ENCODE measurements around the gene PPIA. TPM values are rescaled to one million over a fixed set of nuclear protein-coding genes. Genes with fewer than 3 reads are reported as not detected.
"Not testable (repeated sequence)": the region's sequence is repeated elsewhere in the genome, so short reads cannot be mapped to it uniquely, and the experiment has no call there.

The PPIA gene
- polyA plus RNA-seq, 1 of the 3 experiments (the other 2 are of a cell fraction) = 6,267 TPM

DNA sequence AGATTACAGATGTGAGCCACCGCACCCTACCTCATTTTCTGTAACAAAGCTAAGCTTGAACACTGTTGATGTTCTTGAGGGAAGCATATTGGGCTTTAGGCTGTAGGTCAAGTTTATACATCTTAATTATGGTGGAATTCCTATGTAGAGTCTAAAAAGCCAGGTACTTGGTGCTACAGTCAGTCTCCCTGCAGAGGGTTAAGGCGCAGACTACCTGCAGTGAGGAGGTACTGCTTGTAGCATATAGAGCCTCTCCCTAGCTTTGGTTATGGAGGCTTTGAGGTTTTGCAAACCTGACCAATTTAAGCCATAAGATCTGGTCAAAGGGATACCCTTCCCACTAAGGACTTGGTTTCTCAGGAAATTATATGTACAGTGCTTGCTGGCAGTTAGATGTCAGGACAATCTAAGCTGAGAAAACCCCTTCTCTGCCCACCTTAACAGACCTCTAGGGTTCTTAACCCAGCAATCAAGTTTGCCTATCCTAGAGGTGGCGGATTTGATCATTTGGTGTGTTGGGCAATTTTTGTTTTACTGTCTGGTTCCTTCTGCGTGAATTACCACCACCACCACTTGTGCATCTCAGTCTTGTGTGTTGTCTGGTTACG, 6.0 kb downstream of the PPIA start:
- CTCF ChIA-PET = interaction anchor here (1.4 to 1.7 kb wide), 2 partner anchors 237 to 333 kb away, joined by 3 to 4 read pairs; no protein-coding TSS in a partner anchor
- Histone ChIP-seq H3K4me3 (ENCODE audit: low read depth in 2 of 2, low read length in 1 of 2) (no peak overlapping the region), H3K4me2 (no peak overlapping the region), H3K9ac (no peak overlapping the region), H3K79me2 (ENCODE audit: insufficient read depth) (peaks cover 53% of the 10 kb centered on the region), H3K36me3 (replicated peaks in 1 of 2; ENCODE audit: control insufficient read depth in 1 of 2, insufficient read depth in 2 of 2, low read length in 1 of 2) (peaks cover 42 to 70% of the 10 kb centered on the region in 2 experiments), H3K27me3 (ENCODE audit: insufficient read depth) (no peaks in the 10 kb centered on the region), H3K9me3 (no peaks in the 10 kb centered on the region), H3K4me1 (ENCODE audit: control insufficient read depth in 1 of 2, insufficient read depth in 2 of 2, low read depth in 1 of 2, low read length in 1 of 2) (peaks cover 5 to 7% of the 10 kb centered on the region in 2 experiments; a peak in 3 of 4 replicates), H2AFZ (ENCODE audit: low read depth) (no peak overlapping the region), H3K9me2 (no peaks in the 10 kb centered on the region), H3K27ac (ENCODE audit: low read depth in 2 of 2, low read length in 1 of 2) (peak overlapping the region in 1 of 2 experiments; percentile 9; a peak in 2 of 4 replicates), H3F3A (replicated peaks; ENCODE audit: insufficient read depth) (peaks cover 88% of the 10 kb centered on the region), H4K20me1 (ENCODE audit: insufficient read depth) (peaks cover 72% of the 10 kb centered on the region)
- TF ChIP-seq, protein P1, sequence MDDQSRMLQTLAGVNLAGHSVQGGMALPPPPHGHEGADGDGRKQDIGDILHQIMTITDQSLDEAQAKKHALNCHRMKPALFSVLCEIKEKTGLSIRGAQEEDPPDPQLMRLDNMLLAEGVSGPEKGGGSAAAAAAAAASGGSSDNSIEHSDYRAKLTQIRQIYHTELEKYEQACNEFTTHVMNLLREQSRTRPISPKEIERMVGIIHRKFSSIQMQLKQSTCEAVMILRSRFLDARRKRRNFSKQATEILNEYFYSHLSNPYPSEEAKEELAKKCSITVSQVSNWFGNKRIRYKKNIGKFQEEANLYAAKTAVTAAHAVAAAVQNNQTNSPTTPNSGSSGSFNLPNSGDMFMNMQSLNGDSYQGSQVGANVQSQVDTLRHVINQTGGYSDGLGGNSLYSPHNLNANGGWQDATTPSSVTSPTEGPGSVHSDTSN (IDR thresholded peaks at IDR 0.05) = no peak
- TF ChIP-seq TEAD4 (IDR thresholded peaks at IDR 0.05; ENCODE audit: borderline replicate concordance, insufficient read depth) (no peak), POLR2AphosphoS5 (IDR thresholded peaks at IDR 0.05; ENCODE audit: low read depth, low read length) (peak; percentile 37; the same call in 1 of the 2 replicates), SMC3 (IDR thresholded peaks at IDR 0.05; ENCODE audit: low read depth, low read length) (no peak)
- TF ChIP-seq, protein P2, sequence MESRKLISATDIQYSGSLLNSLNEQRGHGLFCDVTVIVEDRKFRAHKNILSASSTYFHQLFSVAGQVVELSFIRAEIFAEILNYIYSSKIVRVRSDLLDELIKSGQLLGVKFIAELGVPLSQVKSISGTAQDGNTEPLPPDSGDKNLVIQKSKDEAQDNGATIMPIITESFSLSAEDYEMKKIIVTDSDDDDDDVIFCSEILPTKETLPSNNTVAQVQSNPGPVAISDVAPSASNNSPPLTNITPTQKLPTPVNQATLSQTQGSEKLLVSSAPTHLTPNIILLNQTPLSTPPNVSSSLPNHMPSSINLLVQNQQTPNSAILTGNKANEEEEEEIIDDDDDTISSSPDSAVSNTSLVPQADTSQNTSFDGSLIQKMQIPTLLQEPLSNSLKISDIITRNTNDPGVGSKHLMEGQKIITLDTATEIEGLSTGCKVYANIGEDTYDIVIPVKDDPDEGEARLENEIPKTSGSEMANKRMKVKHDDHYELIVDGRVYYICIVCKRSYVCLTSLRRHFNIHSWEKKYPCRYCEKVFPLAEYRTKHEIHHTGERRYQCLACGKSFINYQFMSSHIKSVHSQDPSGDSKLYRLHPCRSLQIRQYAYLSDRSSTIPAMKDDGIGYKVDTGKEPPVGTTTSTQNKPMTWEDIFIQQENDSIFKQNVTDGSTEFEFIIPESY (IDR thresholded peaks at IDR 0.05; ENCODE audit: borderline replicate concordance, low read depth) = no peak
- no peak for DNase-seq
- 100% methylated on average over 5 of the region's 5 CpGs for WGBS (ENCODE audit: low lambda C conversion rate)
- POLR2A ChIA-PET = no interaction called here

DNA sequence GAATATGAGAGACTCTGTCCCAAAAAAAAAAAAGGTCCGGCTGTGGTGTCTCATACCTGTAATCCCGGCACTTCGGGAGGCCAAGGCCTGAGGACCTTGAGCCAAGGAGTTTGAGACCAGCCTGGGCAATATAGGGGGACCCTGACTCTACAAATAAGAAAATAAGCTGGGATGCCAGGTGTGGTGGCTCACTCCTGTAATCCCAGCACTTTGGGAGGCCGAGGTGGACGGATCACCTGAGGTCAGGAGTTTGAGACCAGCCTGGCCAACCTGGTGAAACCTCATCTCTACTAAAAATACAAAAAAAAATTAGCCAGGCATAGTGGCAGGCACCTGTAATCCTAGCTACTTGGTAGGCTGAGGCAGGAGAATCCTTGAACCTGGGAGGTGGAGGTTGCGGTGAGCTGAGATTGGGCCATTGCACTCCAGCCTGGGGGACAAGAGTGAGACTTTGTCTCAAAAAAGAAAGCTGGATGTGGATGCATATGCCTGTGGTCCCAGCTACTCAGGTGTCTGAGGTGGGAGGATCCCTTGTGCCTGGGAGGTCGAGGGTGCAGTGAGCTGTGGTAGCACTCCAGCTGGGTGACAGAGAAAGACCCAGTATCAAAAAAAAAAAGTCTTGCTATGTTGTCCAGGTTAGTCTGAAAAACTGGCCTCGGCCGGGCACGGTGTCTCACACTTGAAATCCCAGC, 7.5 kb downstream of the PPIA start:
- H3K9ac ChIP-seq; H3K27me3 ChIP-seq (ENCODE audit: insufficient read depth); H3K4me2 ChIP-seq; H2AFZ ChIP-seq (ENCODE audit: low read depth); H3K9me2 ChIP-seq; H3K9me3 ChIP-seq; H3K4me3 ChIP-seq (ENCODE audit: low read depth in 2 of 2, low read length in 1 of 2); DNase-seq; H3K4me1 ChIP-seq (ENCODE audit: control insufficient read depth in 1 of 2, insufficient read depth in 2 of 2, low read depth in 1 of 2, low read length in 1 of 2); H3K27ac ChIP-seq (ENCODE audit: low read depth in 2 of 2, low read length in 1 of 2): not testable (repeated sequence)
- H4K20me1 ChIP-seq (ENCODE audit: insufficient read depth) = peaks cover 57% of the 10 kb centered on the region
- WGBS (ENCODE audit: low lambda C conversion rate) = 96% methylated on average over 10 of the region's 10 CpGs
- H3F3A ChIP-seq (replicated peaks; ENCODE audit: insufficient read depth) = peaks cover 89% of the 10 kb centered on the region
- H3K79me2 ChIP-seq (ENCODE audit: insufficient read depth) = peaks cover 38% of the 10 kb centered on the region
- ChIA-PET CTCF (interaction anchor here (0.6 to 2.1 kb wide), 4 partner anchors 7 to 189 kb away, joined by 3 to 6 read pairs (median 3); partner anchors contain the start of gene H2AZ2), POLR2A (interaction anchor here (0.9 to 1.6 kb wide), 3 partner anchors 20 to 222 kb away, joined by 3 to 4 read pairs (median 4); partner anchors contain the start of gene TMED4)
- H3K36me3 ChIP-seq (replicated peaks in 1 of 2; ENCODE audit: control insufficient read depth in 1 of 2, insufficient read depth in 2 of 2, low read length in 1 of 2) = peaks cover 34 to 57% of the 10 kb centered on the region in 2 experiments
